HS-27A (cell line): Measurements from ENCODE around the gene ZMYND10.
A peak's percentile ranks its signal among the peaks of the same experiment; 100 is the strongest.

Source experiments
- DNase-seq: peaks from one replicate; pipeline ENCODE4 v3.0.0-alpha.2; 2012; ENCODE audit warnings: low read depth, missing footprints

ZMYND10 gene

DNA sequence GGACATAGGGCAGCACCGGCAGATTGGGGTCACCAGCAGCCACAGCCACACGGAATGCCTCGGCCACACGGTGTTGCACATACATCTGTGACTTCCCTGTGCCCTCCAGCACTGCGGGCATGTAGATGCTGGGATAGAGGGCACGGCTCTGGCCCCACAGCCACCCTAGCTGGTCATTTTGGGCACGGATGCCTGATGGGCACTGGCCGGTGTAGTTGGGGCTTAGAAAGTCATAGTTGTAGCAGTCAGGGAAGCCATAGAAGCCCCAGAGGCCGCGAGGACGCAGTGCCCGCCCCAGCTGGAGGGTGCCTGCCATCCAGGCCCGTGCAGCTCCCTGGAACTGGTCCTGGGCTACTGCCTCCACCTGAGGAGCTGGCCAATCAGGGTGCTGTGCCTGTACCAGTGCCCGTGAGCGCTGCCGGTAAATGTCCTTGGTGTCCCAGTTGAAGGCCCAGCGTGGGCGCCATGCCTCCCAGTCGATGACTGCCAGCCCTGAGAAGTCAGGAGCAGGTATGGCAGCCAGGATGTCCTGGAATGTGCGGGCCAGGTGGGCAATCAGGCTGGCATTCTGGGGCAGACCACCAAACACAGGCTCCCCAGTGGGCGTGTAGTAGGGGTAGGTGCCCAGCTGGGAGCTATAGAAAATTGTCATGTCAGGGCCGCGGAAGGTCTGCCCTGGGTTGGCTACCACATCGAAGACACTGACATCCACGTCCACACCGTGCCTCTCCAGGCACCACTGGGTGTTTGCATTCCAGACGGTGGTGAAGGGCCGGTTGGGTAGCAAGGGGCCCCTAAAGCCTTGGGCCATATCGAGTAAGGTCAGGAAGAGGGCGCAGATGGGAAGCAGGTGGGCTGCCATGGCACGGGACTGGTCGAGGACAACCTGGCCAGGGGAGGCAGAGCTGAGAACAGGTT, 43.2 kb downstream of the ZMYND10 start:
- DNase-seq: no peak

DNA sequence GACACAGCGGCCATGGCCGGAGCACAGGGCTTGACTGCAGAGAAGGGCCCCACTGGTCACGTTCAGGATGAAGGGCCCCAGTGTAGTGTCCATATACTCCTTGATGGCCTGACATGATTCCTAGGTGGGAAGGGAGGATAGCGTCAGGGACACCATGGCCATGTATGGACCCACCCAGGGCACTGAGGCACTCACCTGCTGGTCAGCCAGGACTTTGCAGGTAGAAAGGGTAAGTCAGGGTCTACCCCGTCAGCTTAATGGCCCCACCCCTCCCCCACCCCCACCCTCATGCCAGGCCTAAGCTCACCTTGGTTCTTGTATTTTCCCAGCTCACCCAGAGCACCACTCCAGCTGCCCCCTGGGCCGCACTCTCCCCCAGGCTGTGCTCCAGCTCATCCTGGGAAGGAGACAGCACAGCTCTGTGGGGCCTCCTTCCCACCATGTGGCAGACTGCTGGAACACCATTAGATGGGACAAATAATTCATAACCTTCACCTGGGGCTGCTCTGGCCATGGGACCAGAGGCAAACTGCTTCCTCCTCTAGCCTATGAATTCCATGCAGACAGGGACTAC, 44.8 kb downstream of the ZMYND10 start:
- DNase-seq: no peak

DNA sequence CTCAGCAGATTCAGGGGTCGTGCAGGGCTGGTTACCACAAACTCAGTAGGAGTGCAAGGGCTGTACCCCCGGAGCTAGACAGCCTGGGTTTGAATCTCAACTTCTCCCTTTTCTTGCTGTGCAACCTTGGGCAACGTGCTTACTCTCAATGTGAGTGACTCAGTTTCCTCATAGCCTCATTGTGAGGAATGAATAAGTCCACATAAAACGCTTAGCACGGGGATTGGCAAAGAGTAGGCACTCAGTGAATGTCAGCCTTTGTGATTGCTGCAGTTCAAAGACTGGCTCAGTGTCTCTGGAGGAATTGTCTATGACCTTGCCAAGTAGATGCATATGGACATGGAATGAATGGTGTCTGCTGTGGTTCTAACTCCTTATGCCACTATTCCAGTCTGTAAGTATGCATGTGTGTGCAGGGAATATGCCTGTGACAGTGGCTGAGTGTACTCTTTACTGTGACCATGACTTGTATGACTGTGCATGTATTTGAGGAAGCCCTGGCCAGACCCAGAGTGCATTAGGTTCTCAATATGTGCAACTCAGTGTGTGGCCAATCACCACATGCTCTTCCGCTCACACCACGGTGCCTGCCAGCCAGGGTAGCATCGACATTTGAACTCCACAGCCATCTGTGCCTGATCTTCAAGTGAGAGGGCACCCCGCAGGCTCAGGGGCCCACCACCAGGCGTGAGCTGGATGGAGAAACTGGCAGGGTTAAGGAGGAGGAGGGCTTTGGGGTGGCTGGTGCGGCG, 45.4 kb downstream of the ZMYND10 start:
- no peak for DNase-seq

DNA sequence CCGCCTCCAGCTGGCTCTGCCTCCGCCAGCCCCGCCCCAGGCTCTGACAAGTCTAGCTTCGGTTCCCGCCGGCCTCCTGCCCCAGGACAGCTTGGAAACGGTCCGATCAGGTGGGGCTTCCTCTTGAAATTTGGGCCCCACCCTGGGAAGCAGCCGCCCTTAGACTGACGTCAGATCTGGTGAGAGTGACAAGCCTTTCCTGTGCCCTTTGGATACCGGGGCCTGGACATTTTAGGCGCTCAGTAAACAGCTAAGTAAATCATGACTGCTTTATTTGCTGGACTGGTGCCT, 45.9 kb downstream of the ZMYND10 start:
- DNase-seq: no peak

DNA sequence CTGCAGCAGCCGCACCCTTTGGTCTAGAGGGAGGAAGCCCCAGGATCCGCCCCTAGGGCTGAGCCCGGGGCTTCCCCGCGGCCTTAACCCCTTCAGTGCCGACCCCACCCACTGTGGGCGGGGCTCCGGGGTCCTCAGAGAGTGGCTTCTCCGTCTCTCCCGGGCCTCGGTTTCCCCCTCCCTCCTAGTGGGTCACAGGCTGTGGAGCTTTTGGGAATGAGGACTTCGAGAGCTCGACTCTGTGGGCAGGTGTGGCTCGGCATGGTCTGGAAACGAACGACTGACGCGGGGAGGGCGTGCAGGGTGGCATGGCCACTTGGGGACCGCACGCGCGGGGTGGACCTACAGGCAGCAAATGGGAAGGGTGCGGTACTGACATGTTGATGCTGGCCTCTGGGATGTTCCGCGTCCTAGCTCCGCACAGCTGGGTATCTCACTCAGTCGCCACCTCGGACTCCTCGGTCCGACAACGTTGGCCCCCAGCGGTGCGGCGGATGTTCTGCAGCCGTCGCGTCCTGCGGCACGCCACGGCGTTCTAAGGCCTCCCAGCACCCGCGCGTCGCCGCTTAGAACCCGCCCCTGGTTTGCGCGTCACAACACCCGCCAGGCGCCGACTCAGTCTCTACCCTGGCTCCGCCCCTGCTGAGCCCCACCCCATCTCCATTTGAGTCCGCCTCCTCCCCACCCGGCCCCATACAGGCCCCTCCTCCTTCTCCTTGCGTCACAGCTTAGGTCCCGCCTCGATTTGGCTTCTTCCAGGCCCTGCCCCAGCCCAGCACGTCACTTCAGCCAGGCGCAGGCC, 46.5 kb downstream of the ZMYND10 start, which contains the start of the genes HYAL3 and NAA80:
Gene HYAL3 (minus strand): TSS at position 570 of the 802 bp plus-strand sequence. CDS start 3,803 bp downstream, outside the sequence.
Gene NAA80 (minus strand): TSS at position 570 of the 802 bp plus-strand sequence. CDS start 1,942 bp downstream, outside the sequence.
- peak; percentile 99 for DNase-seq

DNA sequence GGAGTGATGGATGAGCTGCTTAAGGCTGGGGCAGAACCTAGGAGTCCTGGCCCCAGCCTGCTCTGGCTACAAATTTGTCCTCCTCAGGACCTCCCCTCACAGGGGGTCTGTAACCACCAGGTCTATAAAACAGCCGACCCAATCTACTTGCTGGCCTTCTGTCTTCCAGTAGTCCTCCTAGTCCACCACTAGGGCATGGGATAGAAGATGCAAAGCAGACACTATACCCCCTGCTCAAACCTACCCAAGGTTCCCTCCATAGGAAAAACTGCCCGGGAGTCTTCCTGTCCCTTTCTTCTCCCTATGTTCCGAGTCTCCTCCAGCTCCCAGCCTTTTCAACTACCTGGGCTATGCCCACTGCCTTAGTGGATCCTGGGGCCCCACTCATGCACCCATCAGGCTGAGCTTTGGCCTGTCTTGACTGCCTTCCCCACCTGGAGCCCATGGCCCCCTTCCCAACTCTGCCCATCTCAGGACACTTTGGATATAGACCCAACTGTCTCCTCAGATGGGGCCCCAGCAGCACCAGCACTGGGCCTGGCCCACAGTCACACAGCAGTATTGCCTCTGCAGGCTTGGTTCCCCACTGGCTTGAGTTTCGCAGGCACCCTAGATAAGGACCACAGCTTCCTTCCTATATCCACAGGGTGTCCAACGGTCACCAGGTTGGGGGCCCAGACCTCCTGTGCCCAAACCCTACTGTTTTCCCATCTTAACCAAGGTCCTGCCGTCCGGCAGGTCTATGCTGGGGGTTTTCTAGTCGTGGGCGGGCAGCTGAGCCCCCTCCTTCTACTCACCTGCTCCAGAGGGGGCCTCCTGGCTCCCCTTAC, 47.4 kb downstream of the ZMYND10 start:
- DNase-seq: no peak

DNA sequence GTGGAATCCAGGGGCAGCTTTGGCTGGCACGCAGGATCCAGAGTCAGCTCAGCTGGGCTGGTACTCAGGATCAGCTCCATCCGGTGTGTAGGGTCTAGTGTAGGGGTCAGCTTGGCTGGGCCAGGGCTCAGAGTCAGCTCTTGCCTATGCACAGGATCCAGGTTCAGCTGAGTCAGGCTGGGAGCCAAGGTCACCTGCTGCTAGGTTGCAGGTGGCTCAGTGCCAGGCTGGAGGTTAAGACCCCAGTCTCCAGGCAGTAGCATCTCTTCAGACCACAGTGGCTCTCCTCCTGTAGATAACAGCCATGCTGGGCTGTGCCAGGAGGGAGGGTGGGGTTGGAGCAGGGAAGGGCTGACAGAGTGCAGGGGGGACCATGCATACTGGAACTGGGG, 48.2 kb downstream of the ZMYND10 start:
- DNase-seq: no peak

DNA sequence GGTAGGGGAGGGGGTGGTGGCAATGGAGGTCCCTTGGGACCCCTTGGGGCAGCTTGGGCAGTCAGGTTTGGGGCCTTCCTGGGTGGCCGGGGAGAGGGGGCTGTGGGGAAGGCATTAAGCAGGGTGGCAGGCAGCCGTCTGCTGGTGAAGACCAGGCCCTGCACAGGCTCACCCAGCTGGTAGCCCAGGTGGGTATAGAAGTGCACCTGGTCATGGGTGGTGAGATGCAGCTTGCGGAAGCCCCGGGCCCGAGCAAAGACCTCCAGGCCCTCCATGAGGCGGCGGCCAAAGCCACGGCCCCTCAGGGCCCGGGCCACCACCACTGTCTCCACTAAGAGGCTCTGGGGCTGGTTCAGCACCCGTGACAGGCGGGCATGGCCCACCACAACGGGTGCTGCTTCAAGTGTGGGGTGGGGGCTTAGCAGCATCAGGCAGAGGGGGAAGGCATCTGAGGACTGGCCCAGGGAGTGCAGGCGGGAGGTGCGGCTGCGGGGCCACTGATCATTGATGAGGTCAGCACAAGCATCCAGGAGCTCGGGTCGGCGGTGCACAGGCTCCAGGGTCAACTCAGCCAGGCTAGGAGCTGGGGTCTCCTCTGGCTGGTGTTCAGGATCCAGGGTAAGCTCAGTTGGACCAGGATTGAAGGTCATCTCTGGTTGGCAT, 48.7 kb downstream of the ZMYND10 start:
- no peak for DNase-seq

DNA sequence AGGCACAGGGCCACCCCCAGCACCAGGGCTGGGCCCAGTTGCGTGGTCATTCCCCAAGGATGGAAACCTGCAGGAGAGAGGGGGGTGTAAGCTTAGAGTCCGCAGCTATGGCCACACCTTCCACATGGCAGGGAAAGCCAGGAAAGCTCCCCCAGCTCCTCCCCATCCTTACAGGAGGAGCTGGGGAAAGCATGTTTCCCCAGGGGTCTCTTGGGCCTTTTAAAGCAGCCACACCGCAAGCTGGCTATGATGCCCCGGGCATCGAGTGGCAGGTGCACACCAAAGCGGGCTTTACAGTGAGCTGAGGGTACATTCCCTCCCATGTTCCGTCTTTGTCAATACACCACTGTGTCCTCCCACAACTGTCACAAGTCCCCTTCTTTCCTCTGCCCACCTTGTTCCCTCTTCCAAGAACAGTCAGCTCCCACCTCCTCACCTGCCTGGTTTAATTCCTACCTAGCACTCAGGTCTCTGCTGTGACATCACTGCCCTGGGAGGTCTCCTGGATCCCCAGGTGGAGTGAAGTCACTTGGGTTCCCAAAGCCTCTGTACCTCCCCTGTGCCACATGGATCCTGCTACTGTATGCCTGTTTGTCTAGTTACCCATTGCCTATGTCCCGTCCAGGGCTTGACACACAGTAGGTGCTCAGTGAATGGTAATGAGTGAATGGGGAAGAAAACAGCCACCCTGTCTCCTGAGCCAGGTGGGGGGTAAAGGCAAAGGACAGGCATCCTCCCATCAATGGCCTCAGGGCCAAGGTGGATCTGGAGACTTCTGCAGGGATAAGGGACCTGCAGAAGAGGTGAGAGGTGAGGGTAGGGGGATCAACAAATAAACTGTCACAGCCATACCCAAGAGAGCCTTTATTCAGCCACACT, 49.7 kb downstream of the ZMYND10 start:
- no peak for DNase-seq

DNA sequence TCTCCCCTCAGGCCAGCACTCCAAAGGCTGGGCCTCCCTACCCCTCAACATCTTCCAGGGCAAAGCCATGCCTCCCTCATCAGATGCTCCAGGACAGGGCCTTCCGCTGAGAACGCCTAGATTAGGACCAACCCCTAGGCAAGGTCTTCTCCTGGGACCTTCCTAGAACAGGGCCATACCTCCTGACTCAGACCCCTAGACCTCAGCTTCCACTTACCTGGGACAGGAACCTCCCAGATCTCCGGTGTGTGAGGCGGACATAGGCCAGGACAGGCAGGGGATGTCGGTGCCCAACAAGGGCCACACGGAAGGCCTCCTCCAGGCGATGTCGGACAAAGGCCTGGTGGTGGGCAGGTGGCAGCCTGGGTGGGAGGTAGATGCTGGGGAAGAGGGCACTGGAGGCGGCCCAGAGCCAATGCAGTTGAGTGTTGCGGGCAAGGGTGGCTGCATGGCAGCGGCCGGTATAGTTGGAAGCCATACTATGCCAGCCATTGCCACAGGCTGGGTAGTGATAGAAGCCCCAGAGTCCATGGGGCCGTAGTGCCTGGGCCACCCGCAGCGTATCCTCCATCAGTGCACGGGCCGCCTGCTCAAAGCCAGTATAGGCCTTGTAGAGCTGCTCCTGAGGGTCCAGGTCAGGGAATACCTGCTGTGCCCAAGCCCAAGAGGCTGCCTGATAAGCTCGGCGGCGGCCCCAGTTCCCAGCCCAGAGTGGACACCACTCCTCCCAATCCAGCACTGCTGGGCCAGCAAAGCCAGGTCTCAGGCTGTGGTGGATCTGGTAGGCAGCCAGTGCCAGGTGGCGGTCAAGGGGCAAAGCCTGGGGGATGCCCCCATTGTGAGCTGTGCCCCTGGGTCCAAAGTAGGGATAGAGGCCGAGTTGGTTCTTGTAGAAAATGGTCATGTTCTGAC, 50.8 kb downstream of the ZMYND10 start:
- DNase-seq: no peak

DNA sequence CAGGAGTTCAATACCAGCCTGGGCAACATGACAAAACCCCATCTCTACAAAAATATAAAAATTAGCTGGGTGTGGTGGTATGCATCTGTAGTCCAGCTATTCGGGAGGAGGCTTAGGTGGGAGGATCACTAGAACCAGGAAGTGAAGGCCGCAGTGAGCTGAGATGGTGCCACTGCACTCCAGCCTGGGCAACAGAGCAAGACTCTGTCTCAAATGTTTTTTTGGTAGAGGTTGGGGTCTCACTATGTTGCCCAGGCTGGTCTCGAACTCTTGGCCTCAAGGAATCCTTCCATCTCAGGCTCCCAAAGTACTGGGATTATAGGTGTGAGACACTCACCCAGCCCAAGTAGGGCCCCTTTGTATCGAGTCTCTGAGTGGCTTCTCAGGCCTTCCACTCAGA, 51.4 kb downstream of the ZMYND10 start:
- no peak for DNase-seq

DNA sequence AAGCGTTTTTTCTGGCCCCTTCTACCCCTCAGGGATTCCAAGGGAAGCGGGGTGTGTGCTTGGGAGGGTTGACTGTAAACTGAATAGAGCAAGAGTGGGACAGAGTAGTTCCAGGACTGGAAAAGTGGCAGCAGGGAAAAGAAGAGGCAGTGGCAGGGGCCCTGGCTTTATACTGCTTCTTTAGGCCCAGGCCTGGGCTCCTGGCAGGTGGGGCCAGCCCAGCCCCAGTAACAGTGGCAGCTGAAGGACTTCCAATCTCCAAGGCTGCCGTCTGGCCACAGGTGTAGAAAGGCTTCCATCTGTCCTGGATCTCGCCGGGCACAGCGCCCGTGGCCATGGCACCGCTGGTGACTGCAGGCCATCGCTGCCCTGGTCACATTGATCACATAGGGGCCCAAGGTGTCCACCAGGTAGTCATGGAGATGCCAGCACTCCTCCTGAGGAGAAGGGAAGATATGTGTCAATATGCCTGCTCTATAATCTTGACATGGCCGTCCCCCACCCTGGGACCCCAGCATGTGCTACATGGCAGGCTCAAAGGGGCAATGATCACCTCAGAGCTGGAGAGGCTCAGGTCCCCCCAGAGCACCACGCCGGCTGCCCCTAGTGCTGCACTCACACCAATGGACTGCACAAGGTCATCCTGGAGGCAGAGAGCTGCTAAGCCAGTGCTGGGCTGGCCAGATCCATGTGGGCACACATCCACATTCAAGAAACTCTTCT, 52.3 kb downstream of the ZMYND10 start:
- DNase-seq: no peak

DNA sequence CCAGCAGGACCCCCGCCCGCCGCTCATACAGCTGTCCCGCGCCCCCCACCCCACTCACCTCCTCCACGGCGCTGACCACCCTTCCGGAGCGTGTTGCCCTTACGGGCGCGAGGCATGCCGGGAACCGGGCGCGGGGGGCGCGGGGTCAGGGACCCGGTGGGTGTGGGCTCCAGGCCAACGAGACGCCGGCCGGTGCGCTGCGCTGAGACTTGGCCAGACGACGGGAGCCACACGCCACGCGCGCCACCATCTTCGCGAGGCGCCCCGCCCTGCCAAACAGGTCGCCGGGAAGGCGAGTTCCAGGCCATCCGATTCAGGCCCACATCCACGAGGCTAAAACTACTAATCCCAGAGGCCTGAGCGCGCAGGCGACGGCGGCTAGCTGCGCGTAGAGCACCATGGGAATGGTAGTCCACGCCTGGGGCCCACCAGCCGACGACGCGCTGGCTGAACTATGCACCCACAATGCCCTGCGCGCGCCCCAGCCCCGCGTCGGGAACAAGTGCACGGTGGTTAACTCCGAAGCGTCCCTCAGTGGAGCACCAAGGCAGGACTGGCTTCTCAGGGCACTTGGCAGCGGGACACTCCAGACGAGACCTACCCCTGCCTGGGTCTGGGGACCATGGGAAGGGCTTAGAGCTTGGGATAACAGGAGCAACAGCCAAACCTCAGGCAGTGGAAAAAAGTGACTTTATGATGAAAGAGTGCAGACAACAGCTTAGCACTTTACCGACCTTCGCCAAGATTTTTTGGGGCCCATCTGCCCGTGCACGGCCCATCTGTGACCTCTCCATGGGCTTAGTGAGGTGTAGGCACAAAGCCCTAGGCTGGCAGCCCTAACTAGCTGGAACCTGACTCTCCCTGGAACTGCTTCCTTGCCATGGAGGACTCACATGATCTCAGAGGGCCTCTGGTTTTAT, 53.1 kb downstream of the ZMYND10 start, which contains the start of gene IFRD2:
Gene IFRD2 (minus strand): TSS at position 271 of the 920 bp plus-strand sequence. CDS start 155 bp downstream, at position 116.
- peak; percentile 95 for DNase-seq
